ENCODE results near the gene SLC39A3.

DNA sequence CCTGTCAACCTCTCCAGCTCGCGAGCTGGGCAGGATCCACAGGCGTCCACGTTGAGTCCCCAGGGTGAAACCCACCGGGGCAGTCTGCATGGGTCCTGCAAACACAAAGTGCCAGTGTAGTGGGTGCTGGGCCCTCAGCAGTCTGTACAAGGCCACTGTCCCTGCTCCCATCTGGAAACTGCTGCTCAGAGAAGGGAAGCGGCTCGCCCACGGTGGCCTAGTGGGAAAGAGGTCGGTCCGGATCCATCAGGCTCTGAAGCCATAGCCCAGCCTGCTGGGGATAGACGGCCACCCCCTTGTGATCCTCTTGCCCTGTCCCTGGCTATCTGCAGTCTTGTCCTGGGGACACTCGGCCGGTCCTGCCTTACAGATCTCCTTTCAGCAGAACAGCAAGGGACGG is 16.1 kb downstream of the SLC39A3 start:
- TF ChIP-seq, protein P1, sequence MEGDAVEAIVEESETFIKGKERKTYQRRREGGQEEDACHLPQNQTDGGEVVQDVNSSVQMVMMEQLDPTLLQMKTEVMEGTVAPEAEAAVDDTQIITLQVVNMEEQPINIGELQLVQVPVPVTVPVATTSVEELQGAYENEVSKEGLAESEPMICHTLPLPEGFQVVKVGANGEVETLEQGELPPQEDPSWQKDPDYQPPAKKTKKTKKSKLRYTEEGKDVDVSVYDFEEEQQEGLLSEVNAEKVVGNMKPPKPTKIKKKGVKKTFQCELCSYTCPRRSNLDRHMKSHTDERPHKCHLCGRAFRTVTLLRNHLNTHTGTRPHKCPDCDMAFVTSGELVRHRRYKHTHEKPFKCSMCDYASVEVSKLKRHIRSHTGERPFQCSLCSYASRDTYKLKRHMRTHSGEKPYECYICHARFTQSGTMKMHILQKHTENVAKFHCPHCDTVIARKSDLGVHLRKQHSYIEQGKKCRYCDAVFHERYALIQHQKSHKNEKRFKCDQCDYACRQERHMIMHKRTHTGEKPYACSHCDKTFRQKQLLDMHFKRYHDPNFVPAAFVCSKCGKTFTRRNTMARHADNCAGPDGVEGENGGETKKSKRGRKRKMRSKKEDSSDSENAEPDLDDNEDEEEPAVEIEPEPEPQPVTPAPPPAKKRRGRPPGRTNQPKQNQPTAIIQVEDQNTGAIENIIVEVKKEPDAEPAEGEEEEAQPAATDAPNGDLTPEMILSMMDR (conservative IDR thresholded peaks at IDR 0.05 in 1 of 2, IDR thresholded peaks at IDR 0.05 in 1 of 2; ENCODE audit: low read depth in 1 of 2, low read length in 2 of 2) = no peak
- TF ChIP-seq EZH2 (IDR thresholded peaks at IDR 0.05; ENCODE audit: low read length, missing control alignments) = no peak
